OCI-LY7 (cell line): Measurements from ENCODE around the gene PHAF1.

Experiments used
- CTCF ChIP-seq: fragments of 200-600 bp; sonication (generic); conservative IDR thresholded peaks from 2 replicates; pipeline ENCODE4 v1.5.1; 2014; ENCODE audit warnings: mild to moderate bottlenecking, antibody characterized with exemption, low read length, moderate library complexity, mixed read lengths
- EZH2phosphoT487 ChIP-seq: fragments of 200-600 bp; sonication (generic); IDR thresholded peaks from 2 replicates; pipeline ENCODE4 v1.6.1; 2018; ENCODE audit warnings: low read depth, borderline replicate concordance, mild to moderate bottlenecking, mixed run types, antibody characterized with exemption, low read length, moderate library complexity, mixed read lengths

GRCh38 chr16:67100569-67101310 is 9.0 kb upstream of the PHAF1 start:
- TF ChIP-seq EZH2phosphoT487 = no peak
- TF ChIP-seq CTCF = peak; percentile 80
